ENCODE results near the gene AGBL2.
A peak's percentile ranks its signal among the peaks of the same experiment; 100 is the strongest.
"Not testable (repeated sequence)": the region's sequence is repeated elsewhere in the genome, so short reads cannot be mapped to it uniquely, and the experiment has no call there.

Gene AGBL2

GRCh38 chr11:47715082-47715669, at the start of gene AGBL2:
TSS of gene AGBL2 (minus strand) at chr11:47715369. CDS start at chr11:47714650, 719 bp downstream.
- DNase-seq (ENCODE audit: low read depth, low spot score) = peak; percentile 70

- not testable (repeated sequence) for DNase-seq (ENCODE audit: low read depth, low spot score)
These were observed 44.1 kb upstream of the AGBL2 start for GRCh38 chr11:47759291-47759690.

GRCh38 chr11:47756208-47756607, 41.0 kb upstream of the AGBL2 start:
- no peak for DNase-seq (ENCODE audit: low read depth, low spot score)

GRCh38 chr11:47750725-47751124, 35.6 kb upstream of the AGBL2 start:
- no peak for DNase-seq (ENCODE audit: low read depth, low spot score)

GRCh38 chr11:47742494-47742893, 27.3 kb upstream of the AGBL2 start:
- DNase-seq (ENCODE audit: low read depth, low spot score) = not testable (repeated sequence)

GRCh38 chr11:47737817-47738216, 22.6 kb upstream of the AGBL2 start:
- not testable (repeated sequence) for DNase-seq (ENCODE audit: low read depth, low spot score)

GRCh38 chr11:47732271-47732670, 17.1 kb upstream of the AGBL2 start:
- no peak for DNase-seq (ENCODE audit: low read depth, low spot score)

GRCh38 chr11:47731475-47731874, 16.3 kb upstream of the AGBL2 start:
- DNase-seq (ENCODE audit: low read depth, low spot score) = no peak

GRCh38 chr11:47726878-47727514, 11.8 kb upstream of the AGBL2 start:
- no peak for DNase-seq (ENCODE audit: low read depth, low spot score)

GRCh38 chr11:47726118-47726442, 10.9 kb upstream of the AGBL2 start:
- DNase-seq (ENCODE audit: low read depth, low spot score) = no peak

- DNase-seq (ENCODE audit: low read depth, low spot score) = no peak
These were observed 10.4 kb upstream of the AGBL2 start for GRCh38 chr11:47725442-47726117.

GRCh38 chr11:47724041-47724729, 9.0 kb upstream of the AGBL2 start:
- no peak for DNase-seq (ENCODE audit: low read depth, low spot score)

- no peak for DNase-seq (ENCODE audit: low read depth, low spot score)
These were observed 7.9 kb upstream of the AGBL2 start for GRCh38 chr11:47723041-47723440.

GRCh38 chr11:47720651-47721050, 5.5 kb upstream of the AGBL2 start:
- DNase-seq (ENCODE audit: low read depth, low spot score) = no peak

GRCh38 chr11:47716692-47717091, 1.5 kb upstream of the AGBL2 start:
- DNase-seq (ENCODE audit: low read depth, low spot score) = no peak

GRCh38 chr11:47714554-47715081, 551 bp downstream of the AGBL2 start:
- no peak for DNase-seq (ENCODE audit: low read depth, low spot score)

- no peak for DNase-seq (ENCODE audit: low read depth, low spot score)
These were observed 3.4 kb downstream of the AGBL2 start for GRCh38 chr11:47711816-47712215.

- no peak for DNase-seq (ENCODE audit: low read depth, low spot score)
These were observed 3.9 kb downstream of the AGBL2 start for GRCh38 chr11:47711225-47711624.

GRCh38 chr11:47707275-47707786, 7.8 kb downstream of the AGBL2 start:
- not testable (repeated sequence) for DNase-seq (ENCODE audit: low read depth, low spot score)

GRCh38 chr11:47705721-47706120, 9.4 kb downstream of the AGBL2 start:
- no peak for DNase-seq (ENCODE audit: low read depth, low spot score)

GRCh38 chr11:47691979-47692378, 23.2 kb downstream of the AGBL2 start:
- no peak for DNase-seq (ENCODE audit: low read depth, low spot score)

GRCh38 chr11:47689480-47689879, 25.7 kb downstream of the AGBL2 start:
- no peak for DNase-seq (ENCODE audit: low read depth, low spot score)
